ENCODE measurements around the gene CELF2.

The CELF2 gene

DNA sequence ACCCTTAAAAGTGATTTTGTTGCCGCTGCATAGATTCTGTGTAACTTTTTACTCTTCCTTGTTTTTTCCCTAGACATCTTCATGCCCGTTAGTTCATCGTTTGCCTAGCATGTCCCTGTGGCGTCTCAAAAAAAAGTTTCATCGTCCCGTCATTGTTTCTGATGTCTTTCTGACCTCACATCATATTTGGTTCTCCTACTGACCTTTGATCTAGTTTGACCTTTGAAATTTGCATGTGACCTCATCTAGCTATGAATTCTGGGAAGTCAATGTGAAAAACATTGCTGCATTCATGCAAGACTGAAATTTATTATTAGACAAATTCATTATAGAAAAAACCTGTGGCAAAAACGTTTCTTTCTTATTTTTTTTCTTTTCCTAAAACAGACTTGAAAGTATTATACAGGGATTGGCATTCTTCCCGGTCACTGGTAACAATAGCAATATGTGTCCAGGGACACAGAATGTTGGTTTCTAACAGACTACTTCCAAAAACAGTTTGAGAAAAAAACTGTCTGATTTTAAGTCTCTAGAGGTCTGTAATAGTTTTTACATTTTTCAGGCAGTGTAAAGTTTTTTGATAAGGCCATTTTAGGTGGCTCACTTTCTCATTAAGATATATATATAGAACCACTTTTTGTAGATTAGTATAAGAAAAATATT lies 312.8 kb downstream of the CELF2 start:
- in situ Hi-C loops (cut with MboI; ENCODE audit: low pct_unique_long_range_greater_than_20kb, low sequenced_read_pairs, unreplicated experiment): no loop called here
- TF ChIP-seq, protein P1, sequence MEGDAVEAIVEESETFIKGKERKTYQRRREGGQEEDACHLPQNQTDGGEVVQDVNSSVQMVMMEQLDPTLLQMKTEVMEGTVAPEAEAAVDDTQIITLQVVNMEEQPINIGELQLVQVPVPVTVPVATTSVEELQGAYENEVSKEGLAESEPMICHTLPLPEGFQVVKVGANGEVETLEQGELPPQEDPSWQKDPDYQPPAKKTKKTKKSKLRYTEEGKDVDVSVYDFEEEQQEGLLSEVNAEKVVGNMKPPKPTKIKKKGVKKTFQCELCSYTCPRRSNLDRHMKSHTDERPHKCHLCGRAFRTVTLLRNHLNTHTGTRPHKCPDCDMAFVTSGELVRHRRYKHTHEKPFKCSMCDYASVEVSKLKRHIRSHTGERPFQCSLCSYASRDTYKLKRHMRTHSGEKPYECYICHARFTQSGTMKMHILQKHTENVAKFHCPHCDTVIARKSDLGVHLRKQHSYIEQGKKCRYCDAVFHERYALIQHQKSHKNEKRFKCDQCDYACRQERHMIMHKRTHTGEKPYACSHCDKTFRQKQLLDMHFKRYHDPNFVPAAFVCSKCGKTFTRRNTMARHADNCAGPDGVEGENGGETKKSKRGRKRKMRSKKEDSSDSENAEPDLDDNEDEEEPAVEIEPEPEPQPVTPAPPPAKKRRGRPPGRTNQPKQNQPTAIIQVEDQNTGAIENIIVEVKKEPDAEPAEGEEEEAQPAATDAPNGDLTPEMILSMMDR (IDR thresholded peaks at IDR 0.05; ENCODE audit: extremely low read depth, insufficient read depth, missing control alignments): no peak
- DNase-seq (ENCODE audit: low spot score): no peak

DNA sequence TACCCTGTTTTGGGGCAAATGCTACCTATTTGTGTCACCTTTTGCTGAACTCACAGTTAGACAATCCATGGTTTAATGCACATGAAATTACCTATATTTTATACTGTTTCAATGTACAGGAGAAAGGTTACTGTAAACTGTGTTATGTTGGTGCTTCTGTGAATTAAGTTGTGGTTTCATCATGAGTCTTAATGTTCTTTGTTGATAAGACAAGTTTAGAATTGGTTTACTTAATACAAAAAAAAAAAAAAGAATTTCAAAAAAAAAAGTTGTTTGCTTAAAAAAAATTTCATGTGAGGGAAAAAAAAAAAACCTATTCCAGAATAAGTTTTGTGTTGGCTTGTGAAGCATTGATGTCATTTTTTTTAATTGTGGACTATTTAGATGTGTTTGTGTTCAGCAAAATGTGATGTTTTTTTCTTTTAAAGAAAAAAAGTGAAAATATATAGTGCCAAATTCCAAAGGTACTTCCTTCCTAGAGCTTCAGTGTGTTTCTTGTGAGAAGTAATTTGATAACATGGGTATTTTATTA lies 313.4 kb downstream of the CELF2 start:
- no peak for DNase-seq (ENCODE audit: low spot score)
- TF ChIP-seq, protein P1 (IDR thresholded peaks at IDR 0.05; ENCODE audit: extremely low read depth, insufficient read depth, missing control alignments): no peak
- in situ Hi-C loops (cut with MboI; ENCODE audit: low pct_unique_long_range_greater_than_20kb, low sequenced_read_pairs, unreplicated experiment): no loop called here

DNA sequence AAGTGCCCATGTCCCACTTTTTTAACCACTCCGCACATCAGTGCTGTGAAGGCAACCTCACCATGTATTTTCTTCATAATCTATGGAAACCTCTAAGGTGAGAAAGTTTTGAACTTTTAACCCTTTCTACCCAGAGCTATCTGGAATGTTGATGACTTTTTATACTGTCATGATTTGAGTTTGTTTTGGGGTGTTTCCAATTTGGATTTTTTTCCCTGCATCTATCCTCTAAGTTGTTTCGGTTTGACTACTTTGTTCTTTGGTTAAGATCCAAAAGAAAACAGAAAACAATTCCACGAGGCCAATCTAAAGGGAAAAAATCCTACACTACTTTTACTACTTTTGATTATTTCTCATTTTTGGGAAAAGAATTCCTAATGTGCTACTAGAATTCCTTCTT lies 314.1 kb downstream of the CELF2 start:
- TF ChIP-seq, protein P1 (IDR thresholded peaks at IDR 0.05; ENCODE audit: extremely low read depth, insufficient read depth, missing control alignments): no peak
- in situ Hi-C loops (cut with MboI; ENCODE audit: low pct_unique_long_range_greater_than_20kb, low sequenced_read_pairs, unreplicated experiment): no loop called here
- DNase-seq (ENCODE audit: low spot score): no peak

DNA sequence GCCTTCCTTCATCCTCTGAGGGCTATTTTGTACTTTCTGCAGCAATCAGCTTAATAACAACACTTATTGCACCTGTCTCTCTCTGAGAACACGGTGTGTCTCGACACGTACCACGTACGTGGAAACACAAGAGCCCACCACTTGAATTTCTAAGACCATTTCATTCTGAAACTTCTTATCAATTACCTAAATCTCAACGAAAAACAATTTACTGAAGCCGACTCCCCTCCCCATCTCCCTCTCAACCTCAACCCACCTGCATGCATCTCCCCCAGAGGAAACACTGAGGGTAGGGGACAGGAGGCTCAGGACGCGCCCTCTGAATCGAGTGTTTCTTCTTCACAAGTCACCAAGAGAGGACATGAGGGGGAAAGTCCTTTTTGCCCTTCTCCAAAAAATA lies 315.2 kb downstream of the CELF2 start:
- DNase-seq (ENCODE audit: low spot score): no peak
- in situ Hi-C loops (cut with MboI; ENCODE audit: low pct_unique_long_range_greater_than_20kb, low sequenced_read_pairs, unreplicated experiment): no loop called here
- TF ChIP-seq, protein P1 (IDR thresholded peaks at IDR 0.05; ENCODE audit: extremely low read depth, insufficient read depth, missing control alignments): no peak

DNA sequence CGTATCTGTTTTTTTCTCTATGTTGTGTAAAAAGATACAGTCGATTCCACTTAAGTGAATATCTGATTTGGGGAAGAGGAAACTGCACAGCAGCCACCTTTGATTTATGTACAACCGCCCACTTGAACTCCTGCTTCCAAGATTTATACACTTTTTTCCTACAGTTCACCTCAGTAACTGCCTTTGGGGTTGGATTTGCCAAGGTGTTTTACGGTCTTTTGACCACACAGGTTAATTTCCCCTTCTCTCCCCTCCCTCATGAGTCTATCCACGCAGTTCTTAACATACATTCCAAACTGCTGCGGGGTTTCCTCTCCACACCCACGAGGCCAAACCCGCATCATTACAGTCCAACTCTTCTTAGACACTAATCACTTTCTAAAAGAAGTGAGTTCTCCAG lies 316.8 kb downstream of the CELF2 start:
- no peak for DNase-seq (ENCODE audit: low spot score)
- TF ChIP-seq, protein P1 (IDR thresholded peaks at IDR 0.05; ENCODE audit: extremely low read depth, insufficient read depth, missing control alignments): no peak
- in situ Hi-C loops (cut with MboI; ENCODE audit: low pct_unique_long_range_greater_than_20kb, low sequenced_read_pairs, unreplicated experiment): no loop called here

DNA sequence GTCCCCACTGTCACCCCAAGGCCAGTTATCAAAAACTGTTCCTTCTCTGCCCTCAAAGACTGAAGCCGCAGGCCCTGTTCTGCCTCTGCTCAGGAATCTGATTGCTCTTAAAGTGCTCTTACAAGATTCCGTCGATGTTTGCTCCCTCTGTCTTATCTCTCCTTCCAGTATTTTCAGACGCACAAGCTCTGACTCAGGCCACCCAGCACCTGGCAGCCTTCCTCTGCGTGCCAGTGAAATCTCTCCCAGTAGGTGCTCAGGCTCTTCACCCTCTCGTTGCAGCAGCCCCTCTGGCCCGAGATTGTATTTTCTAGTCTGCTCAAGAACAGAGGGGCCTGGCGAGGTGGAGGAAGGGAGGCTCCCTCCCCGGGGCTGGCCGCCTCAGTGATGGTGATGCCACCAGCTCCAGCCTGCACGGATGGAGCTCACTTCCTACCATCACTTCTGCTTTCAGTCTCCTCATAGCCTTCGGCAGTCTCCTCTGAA lies 317.5 kb downstream of the CELF2 start:
- DNase-seq (ENCODE audit: low spot score): no peak
- in situ Hi-C loops (cut with MboI; ENCODE audit: low pct_unique_long_range_greater_than_20kb, low sequenced_read_pairs, unreplicated experiment): no loop called here
- TF ChIP-seq, protein P1 (IDR thresholded peaks at IDR 0.05; ENCODE audit: extremely low read depth, insufficient read depth, missing control alignments): no peak

All from GM13977 (cell line).